ENCODE measurements around the gene HACD3.

The HACD3 gene

DNA sequence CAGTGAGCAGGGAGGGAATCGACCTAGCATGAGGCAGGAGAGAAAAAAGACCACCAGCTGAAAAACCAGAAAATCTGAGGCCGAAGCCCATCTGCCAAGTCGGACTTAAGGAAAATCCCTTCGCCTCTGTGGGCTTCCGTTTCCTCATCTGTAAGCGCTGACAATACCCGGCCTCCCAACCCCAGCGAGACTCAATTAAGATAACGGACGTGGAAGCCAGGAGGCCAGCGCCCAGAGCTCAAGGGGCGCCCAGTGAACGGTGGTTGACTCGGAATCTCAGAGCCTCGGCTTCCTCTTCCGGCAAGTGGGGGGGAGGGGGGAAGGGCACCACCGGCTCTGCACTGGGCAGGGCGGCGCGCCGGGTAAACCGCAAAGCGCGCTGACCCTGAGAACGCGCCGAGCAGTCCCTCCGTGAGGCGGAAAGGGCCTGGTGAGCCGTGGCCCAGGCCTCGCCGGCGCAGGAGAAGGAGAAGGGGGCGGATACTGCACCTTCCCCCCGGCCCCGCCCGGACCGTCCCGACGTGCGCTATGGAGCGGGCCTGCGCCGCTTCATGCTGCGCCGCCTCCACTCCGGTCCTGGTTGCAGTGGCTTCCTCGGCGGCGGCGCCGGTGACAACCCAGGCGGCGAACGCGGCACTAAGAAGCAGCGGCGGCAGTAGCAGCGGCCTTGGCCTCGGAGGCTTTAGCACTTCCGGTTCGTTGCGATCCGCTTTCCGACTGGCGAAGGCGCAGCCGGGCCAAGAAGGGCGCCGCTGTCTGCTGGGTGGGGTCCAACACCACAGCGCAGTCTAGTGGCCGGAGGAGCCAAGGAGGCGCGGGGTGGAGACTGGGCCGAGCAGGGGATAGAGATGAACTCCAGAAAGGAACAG lies 13.0 kb upstream of the HACD3 start, which contains the start of gene DPP8:
Gene DPP8, minus strand, starts transcription at position 693 of the 869 bp plus-strand sequence. CDS start 5,136 bp downstream, outside the sequence.
- TF ChIP-seq CTCF (IDR thresholded peaks at IDR 0.05; ENCODE audit: extremely low read depth, missing control alignments) = peak; percentile 97
- DNase-seq (ENCODE audit: low spot score) = peak; percentile 93

DNA sequence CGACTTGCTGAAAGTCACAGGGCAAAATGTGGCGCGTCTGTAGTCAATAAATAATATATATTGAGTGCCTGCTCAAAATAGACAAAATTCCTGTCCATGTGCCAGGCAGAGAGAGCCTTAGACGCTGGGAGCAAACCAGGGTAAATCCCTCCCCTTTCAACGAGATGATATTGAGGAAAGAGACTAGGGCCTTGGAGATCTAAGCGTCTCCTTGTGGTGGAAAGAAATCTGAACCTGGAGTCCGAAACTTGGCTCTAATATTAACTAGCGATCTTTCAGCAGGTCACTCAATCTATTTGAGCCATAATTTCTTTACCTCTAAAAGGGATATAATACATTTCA lies 12.4 kb upstream of the HACD3 start:
- DNase-seq (ENCODE audit: low spot score) = no peak
- no peak for TF ChIP-seq CTCF (IDR thresholded peaks at IDR 0.05; ENCODE audit: extremely low read depth, missing control alignments)

GRCh38 chr15:65518633-65519285 lies 11.5 kb upstream of the HACD3 start:
- TF ChIP-seq CTCF (IDR thresholded peaks at IDR 0.05; ENCODE audit: extremely low read depth, missing control alignments) = no peak
- DNase-seq (ENCODE audit: low spot score) = no peak

DNA sequence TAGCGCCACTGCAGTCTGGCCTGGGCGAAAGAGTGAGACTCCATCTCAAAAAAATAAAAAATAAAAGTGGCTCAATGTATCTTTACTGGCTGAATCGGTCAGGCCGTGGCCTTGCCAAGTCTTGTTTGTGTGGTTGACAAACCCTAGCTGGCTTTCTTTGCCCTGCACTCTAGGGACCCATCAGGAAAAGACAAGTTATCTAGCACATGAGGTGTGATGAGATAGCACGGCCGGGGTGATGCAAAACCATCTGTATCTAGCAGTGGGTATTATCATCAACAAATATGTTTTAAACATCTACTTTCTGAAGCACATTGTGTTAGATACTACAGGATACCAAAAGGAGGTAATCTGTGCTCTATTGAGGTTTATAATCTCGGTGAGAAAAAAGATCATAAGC lies 8.9 kb upstream of the HACD3 start:
- DNase-seq (ENCODE audit: low spot score) = no peak
- no peak for TF ChIP-seq CTCF (IDR thresholded peaks at IDR 0.05; ENCODE audit: extremely low read depth, missing control alignments)

GRCh38 chr15:65524226-65524625 lies 6.0 kb upstream of the HACD3 start:
- DNase-seq (ENCODE audit: low spot score) = no peak
- TF ChIP-seq CTCF (IDR thresholded peaks at IDR 0.05; ENCODE audit: extremely low read depth, missing control alignments) = no peak

DNA sequence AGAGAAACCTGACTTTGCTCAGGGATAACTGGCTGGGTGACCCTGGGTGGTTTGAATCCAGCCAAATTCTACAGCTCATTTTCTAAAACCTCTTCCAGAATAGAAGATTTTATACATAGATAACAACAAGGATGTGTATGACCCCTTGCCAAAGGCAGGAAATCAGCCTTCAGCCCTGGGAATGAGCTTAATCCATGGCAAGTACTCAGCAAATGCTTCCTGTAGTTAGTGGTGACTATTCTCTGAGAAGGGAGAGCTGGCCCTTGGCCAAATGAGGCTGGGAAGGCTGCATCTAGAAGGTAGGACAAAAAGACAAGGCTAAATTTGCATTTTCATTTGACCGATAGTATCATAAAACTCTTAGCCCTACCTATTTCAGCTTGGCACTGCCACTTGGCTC lies 4.6 kb upstream of the HACD3 start:
- DNase-seq (ENCODE audit: low spot score) = no peak
- TF ChIP-seq CTCF (IDR thresholded peaks at IDR 0.05; ENCODE audit: extremely low read depth, missing control alignments) = no peak

GRCh38 chr15:65528461-65529060 lies 1.7 kb upstream of the HACD3 start:
- DNase-seq (ENCODE audit: low spot score) = no peak
- TF ChIP-seq CTCF (IDR thresholded peaks at IDR 0.05; ENCODE audit: extremely low read depth, missing control alignments) = no peak
